ENCODE results near the gene PRDM16.

Gene PRDM16

DNA sequence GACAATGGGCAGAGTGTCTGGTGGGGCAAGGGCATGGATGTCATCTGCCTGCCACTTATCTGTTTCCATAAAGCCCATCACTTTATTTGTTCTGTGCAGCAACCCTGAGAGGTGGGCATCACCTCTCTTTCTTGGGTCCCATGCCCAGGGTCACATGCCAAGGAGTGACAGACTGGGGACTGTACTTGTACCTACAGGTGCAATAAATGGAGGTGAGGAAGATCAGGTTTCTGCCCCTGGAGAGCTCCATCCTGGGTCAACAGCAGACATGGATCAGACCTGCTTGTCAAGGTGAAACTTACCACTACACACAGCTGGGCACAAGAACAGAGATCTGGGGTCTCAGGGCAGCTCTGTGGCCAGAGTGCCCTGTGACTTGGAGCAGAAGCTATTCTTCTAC, 18.4 kb upstream of the PRDM16 start:
- TF ChIP-seq, protein P1, sequence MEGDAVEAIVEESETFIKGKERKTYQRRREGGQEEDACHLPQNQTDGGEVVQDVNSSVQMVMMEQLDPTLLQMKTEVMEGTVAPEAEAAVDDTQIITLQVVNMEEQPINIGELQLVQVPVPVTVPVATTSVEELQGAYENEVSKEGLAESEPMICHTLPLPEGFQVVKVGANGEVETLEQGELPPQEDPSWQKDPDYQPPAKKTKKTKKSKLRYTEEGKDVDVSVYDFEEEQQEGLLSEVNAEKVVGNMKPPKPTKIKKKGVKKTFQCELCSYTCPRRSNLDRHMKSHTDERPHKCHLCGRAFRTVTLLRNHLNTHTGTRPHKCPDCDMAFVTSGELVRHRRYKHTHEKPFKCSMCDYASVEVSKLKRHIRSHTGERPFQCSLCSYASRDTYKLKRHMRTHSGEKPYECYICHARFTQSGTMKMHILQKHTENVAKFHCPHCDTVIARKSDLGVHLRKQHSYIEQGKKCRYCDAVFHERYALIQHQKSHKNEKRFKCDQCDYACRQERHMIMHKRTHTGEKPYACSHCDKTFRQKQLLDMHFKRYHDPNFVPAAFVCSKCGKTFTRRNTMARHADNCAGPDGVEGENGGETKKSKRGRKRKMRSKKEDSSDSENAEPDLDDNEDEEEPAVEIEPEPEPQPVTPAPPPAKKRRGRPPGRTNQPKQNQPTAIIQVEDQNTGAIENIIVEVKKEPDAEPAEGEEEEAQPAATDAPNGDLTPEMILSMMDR (IDR thresholded peaks at IDR 0.05; ENCODE audit: low read depth, low read length, missing control alignments): no peak
- no peak overlapping the region for H3K4me3 ChIP-seq (ENCODE audit: low read depth, low read length)
- no peak for DNase-seq (ENCODE audit: low read depth)

DNA sequence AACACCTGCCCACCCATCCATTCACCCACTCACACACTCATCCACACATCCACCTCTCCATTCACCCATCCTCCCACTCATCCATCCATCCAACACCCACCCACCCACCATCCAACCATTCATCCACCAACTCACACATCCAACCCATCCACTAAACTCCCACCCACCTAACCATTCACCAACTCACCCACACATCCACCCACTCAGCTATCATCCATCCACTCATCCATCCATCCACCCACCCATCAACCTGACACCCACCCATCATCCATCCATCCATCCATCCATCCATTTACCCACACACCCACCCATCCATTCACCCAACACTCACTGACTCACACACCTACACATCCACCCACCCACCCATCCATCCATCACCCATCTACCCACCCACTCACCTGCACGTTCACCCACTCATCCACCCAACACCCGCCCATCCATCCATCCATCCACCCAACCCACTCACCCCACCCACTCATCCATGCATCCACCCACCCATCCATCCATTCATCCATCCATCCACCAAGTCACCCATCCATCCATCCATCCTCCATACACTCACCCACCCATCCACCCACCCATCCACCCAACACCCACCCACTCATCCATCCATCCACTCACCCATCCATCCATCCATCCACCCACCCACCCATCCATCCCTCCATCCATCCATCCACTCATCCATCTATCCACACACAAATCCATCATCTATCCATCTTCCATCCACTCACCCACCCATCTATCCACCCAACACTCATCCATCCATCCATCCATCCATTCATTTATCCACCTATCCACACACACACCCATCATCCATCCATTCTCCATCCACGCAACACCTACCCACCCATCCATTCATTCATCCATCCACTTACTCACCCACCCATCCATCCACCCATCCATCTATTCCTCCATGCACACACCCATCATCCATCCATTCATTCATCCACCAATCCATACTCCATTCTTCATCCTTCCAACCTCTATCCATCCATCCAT, 17.4 kb upstream of the PRDM16 start:
- no peak overlapping the region for H3K4me3 ChIP-seq (ENCODE audit: low read depth, low read length)
- DNase-seq (ENCODE audit: low read depth): no peak
- TF ChIP-seq, protein P1 (IDR thresholded peaks at IDR 0.05; ENCODE audit: low read depth, low read length, missing control alignments): no peak

DNA sequence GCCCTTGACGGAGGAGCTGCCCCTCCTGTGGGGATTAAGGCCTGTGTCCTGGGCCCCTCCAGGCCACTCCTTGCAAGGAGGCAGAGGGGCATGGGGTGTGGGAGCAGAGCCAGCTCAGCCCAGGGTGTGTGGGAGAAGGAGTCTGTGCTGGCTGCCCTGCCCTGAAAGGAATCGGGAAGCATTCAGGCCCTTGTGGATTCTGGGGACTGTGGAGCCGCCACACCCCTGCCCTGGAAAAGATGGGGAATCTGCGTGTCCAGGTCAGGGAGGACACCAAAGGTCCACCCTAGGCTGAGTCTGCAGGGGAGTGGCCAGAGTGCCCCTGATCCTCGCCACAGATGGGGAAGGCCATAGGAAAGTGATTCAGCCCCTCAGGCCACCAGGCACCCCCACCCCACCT, 16.5 kb upstream of the PRDM16 start:
- no peak for DNase-seq (ENCODE audit: low read depth)
- TF ChIP-seq, protein P1 (IDR thresholded peaks at IDR 0.05; ENCODE audit: low read depth, low read length, missing control alignments): no peak
- no peak overlapping the region for H3K4me3 ChIP-seq (ENCODE audit: low read depth, low read length)

DNA sequence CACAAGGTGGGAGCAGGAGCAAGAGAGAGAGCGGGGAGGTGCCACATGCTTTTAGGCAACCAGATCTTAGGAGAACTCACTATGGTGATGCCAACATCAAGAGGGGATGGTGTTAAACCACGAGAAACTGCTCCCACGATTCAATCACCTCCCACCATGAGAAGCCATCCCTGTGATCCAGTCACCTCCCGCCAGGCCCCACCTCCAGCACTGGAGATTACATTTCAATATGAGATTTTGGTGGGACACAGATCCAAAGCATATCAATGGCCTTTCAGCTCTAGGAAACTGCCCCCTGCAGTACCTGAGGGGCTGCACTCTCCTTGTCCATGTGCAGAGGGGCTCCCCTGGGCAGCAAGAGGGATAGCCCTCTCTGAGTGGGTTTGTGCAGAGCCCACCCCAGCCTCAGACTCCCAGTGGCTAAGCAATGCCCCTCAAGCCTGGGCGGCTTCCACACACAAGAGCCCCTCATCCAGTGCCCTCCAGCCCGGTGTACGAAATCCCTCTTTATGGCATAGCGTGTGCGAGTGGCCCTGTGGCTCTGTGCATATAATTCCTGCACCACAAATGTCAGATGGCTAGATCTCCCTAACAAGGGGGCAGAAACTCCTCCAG, 15.5 kb upstream of the PRDM16 start:
- DNase-seq (ENCODE audit: low read depth): no peak
- TF ChIP-seq, protein P1 (IDR thresholded peaks at IDR 0.05; ENCODE audit: low read depth, low read length, missing control alignments): no peak
- no peak overlapping the region for H3K4me3 ChIP-seq (ENCODE audit: low read depth, low read length)

DNA sequence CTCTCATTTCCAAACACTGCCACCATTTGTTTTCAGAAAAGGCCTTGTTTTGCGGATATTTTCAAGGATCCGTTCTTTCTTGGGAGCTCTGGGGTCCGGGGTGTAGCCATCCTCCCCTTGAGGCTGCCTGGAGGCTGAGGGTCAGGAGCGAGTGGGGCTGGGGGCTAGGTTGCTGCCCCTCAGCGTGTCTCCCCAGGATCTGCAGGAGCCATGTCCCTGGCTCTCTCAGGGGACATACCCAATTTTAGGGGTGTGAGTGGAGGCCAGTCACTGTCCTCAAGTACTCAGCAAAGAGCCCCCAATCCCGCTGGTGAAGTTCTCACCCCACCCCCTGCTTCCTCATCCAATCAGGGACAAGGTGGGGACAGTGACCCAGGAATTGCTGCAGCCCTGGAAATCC, 15.0 kb upstream of the PRDM16 start:
- TF ChIP-seq, protein P1 (IDR thresholded peaks at IDR 0.05; ENCODE audit: low read depth, low read length, missing control alignments): no peak
- no peak overlapping the region for H3K4me3 ChIP-seq (ENCODE audit: low read depth, low read length)
- DNase-seq (ENCODE audit: low read depth): no peak

DNA sequence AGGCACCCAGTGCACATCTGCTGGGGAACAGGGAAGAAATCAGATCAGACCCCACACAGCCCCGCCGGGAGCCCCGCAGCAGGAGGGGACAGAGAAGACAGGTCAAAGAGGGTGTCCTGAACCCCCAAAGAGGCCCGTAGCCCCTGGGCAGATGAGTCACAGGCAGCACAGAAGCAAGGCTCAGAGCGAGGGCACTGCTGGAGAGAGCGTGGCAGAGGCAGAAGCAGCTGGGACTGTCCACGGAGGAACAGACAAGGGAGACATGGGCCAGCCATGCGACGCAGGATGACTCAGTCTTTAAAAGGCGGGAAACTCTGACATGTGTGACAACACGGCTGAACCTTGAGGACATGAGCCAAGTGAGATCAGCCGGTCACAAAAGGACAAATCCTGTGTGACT, 14.5 kb upstream of the PRDM16 start:
- TF ChIP-seq, protein P1 (IDR thresholded peaks at IDR 0.05; ENCODE audit: low read depth, low read length, missing control alignments): no peak
- H3K4me3 ChIP-seq (ENCODE audit: low read depth, low read length): no peak overlapping the region
- no peak for DNase-seq (ENCODE audit: low read depth)
